SK-N-MC (cell line): Measurements from ENCODE around the gene RETREG2.

Experiments
- EZH2 ChIP-seq: fragments of 200-600 bp; sonication (generic); IDR thresholded peaks from one replicate; pipeline ENCODE4 v1.6.1; 2017; ENCODE audit warnings: antibody characterized with exemption
- FOXP2 ChIP-seq: optimal IDR thresholded peaks from 2 replicates; pipeline ENCODE3; 2011; ENCODE audit warnings: mild to moderate bottlenecking, moderate library complexity; ENCODE audit not compliant: insufficient read depth; ENCODE audit errors: extremely low read length, control extremely low read depth
- POLR2AphosphoS5 ChIP-seq: IDR thresholded peaks from 2 replicates; pipeline ENCODE4 v1.6.1; 2012; ENCODE audit warnings: mild to moderate bottlenecking, low read depth, low read length, borderline replicate concordance

DNA sequence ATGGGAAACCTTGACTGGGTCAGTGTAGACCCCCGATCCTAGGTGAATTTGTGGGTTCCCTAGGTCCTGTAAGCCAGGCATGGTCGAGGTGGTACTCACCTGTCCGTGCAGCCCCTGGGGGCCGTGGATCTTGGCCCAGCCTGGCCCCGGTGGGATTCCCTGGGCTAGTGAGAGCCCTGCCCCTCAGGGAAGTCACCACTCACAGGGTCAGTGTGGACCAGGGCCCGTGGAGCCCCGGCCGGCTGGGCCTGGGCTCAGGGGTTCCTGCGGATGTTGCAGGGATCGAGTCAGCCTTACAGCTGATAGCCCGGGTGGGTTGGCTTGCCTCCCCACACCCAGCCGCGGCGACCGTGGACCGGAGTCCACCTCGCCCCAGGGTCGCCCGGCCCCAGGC, 50.8 kb downstream of the RETREG2 start:
- TF ChIP-seq EZH2 (no peak), POLR2AphosphoS5 (no peak), FOXP2 (no peak)
